NCI-H1092 (cell line): ENCODE results near the gene PIPOX.

Experiments
- DNase-seq: peaks from one replicate; lab custom pipeline; 2025; lab: John Stamatoyannopoulos, UW

Gene PIPOX

DNA sequence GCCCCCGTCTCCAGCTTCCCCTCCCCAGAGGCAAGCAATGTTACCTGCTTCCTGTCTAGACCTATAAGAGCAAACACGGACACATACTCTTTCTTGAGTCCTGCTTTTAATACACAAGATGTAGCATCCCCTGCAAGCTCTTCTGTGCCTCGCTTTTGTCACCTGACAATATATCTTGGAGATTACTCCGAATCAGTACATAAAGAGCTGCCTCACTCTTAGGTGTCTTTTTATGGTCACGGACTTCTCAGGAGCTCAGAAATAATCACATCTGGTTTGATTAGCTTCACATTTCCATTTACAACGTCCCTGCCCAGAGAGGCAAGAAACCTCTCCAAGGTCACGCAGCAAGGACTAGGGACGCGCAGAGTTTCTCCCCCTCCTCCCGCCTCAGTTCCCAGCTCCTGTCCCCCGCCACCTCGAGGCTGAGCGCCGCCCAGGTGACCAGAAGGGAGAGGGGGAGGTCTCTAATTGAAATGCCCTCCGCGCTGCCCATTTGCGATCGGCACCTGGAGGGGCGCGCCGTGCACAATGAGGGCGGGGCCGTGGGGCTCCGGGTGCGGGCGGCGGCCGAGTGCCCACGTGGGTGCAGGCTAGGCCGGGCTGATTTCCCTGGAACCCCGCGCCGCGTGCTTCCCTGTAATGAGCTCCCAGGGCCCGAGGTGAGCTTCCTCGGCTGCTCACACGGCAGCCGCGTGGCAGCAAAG is 23.3 kb upstream of the PIPOX start:
- no peak for DNase-seq

DNA sequence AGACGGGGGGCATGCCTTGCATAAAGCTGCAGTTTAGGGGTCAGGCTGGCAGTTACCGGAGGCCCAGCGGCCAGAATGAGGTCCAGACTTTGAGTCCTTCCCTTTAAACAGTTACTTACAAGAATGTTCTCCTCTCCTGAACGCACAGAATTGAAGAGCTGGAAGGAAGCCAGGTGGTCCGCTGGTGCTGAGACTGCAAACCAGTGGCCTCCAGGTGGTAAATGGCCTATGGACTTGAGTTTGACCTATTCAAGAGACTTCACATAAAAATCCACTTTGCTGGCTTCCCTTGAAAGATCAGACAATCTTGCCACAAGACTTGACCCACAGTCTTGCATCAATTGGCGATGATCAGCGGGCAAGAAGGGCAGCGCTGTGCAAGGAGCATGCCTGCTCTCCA is 22.4 kb upstream of the PIPOX start:
- no peak for DNase-seq

DNA sequence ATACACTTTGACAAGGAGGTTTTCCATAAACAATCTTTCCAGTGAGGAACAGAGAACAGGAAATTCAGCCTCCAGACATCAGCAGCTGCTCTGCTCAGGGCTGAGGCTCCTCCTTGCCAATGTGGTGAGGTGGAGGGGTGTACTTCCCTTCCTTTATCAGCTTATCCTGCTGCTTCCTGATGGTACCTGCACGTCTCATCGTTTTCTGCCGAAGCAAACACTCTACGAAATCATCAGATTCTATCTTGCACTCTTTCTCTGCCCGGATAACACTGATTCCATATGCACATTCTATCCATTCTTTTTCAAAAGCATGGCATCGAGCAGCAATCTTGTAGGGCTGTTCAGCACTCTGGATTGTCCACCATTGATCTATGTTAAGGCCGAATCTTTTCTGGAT is 21.7 kb upstream of the PIPOX start:
- no peak for DNase-seq

GRCh38 chr17:29022074-29022473 is 20.9 kb upstream of the PIPOX start:
- no peak for DNase-seq

DNA sequence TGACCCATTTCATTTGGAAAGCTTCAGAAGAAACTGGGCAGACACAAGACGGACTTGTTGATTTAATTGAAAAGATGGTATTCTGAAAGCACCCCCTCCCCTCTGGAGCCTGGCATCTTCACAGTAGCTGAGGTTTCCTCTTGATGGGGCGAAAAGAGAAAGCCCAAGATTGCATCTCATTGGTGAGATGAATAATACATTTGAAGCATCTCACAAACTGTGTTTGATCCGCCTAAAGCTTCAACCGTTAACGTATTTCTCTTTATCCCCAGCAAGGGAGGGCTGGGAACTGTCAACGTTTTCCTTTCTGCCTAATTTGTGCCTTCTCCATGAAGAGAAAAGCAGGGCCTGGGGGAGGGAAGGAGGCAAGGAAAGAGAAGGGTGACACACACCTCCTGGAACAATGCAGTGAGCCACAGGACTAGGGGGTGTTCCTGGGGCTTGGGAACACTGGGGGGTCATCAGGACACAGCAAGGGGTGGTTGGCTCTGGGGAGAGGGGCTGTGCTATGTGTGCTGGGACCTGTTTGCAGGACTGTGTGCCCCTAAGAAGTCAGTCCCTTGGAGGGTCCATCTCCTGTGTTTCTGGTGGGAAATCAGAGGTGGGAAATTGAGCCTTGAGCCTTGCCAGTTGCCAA is 18.5 kb upstream of the PIPOX start:
- DNase-seq, result no peak

DNA sequence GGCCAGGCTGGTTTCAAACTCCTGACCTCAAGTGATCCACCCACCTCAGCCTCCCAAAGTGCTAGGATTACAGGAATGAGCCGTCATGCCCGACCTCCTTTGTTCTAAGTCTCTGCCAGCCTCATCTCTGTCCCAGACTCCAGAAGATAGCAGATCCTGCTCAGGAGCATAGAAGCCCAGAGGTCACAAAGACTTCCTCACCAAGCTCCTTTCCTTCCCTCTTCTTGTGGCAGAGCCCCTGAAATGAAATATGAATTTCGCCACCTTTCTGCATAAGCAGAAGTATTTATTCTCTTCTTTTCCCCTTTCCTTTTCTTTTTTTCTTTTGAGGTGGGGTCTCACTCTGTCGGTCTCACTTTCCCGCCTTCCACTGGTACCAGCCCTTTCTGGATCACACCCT is 11.5 kb upstream of the PIPOX start:
- no peak for DNase-seq

DNA sequence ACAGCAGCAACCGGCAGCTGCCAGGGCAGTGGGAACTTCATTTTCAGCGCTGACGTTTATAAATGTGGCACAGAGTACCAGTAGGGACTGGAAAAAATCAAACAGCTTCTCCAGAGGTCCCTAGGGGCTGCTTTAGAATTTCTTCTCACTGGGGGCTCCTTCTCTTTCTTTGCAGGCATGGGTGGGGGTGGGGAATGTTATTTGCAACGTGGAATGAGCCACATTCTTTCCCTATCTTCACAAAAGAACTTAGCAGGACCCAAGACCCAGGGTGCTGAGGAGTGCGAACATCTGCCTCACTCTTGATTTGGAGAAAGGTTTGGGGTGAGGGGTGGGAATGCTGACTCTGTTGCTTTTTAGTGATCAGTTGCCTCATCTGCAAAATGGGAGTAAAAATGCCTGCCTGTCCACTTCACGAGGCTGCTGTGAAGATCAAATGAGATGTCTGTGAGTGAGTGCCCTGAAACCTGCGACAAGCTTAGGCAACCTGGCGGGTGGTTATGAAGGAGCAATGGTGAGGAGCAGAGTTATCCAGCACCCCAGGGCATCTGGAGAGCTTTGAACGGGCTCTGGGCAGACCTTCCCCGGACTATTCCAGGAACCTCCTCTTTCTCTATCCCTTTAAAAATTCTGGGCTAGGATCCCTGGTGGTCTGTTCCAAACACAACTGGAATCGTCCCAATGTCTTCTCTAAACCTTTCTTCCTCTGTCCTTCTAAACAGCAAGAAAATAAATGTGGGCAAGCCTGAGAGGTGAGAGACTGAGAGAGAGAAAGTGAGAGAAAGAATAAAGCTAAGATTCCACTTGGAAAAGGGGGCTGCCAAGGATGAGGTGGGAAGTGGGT is 10.7 kb upstream of the PIPOX start:
- no peak for DNase-seq

DNA sequence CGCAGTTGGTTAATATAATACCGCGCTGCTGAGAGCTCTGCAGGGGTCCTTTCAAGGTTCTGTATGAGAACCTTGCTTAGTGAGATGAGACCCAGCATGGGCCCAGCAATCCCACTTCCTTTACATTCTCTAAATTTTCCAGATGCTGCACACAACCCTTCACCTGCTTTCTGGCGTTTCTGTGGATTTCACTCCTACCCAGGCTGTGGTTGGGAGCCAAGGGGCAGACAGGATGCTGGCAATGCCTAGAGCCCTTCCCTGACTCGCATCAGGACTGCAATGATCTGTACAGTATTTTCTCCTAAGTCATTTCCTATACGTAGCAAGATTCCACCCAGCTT is 10.1 kb upstream of the PIPOX start:
- no peak for DNase-seq

DNA sequence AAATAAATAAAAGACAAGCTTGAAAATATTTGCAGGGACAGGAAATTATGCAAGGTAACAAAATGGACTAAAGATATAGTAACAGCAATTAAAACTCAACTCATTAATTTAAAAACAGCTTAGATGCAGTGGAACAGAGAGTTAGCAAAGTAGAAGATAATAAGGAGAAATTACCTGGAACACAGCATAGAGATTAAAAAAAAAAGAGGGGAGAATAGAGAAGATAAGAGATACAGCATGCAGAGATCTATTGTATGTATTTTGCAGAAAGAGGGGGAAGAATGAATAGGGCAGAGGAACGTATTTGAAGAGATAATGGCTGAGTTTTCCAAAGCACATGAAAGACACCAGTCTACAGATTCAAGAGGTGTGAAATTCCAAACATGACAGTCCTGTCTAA is 8.4 kb upstream of the PIPOX start:
- no peak for DNase-seq

- no peak for DNase-seq
Observed at GRCh38 chr17:29036584-29036983, 6.4 kb upstream of the PIPOX start.

- DNase-seq, result no peak
Observed at GRCh38 chr17:29037739-29038084, 5.2 kb upstream of the PIPOX start.

- no peak for DNase-seq
Observed at GRCh38 chr17:29038085-29038795, 4.7 kb upstream of the PIPOX start.

- no peak for DNase-seq
Observed at GRCh38 chr17:29039764-29040598, 3.0 kb upstream of the PIPOX start.

GRCh38 chr17:29041091-29041490 is 1.9 kb upstream of the PIPOX start:
- no peak for DNase-seq

- no peak for DNase-seq
Observed at GRCh38 chr17:29041571-29041970, 1.4 kb upstream of the PIPOX start.

DNA sequence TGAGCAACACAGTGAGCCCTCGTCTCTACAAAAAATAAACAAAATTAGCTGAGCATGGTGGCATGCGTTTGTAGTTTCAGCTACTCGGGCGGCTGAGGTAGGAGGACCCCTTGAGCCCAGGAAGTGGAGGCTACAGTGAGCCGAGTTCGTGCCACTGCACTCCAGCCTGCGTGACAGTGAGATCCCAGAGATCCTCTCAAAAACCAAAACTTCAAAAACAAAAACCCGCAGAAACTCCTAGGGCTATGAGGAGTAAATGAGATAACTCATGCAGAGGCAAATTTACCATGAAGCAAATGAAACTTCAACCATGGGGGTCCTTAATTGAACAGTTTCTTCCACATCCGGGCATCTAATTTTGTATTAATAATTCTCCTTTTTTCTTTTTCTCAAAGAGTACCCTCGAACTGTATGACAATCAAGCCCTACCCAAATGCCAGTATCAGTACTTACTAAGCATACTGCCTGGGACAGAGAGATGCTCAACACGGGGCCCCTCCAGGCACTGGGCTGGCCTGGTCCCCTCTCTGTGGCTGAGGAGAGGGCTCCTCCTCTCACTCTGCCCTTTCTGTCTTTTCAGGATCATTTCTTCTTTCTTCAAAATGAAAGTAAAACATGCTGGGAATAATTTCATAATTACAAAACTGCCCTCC is 789 bp upstream of the PIPOX start:
- DNase-seq, result no peak

GRCh38 chr17:29043539-29044145 is 701 bp downstream of the PIPOX start:
- no peak for DNase-seq

- no peak for DNase-seq
Observed at GRCh38 chr17:29045026-29045425, 2.1 kb downstream of the PIPOX start.

DNA sequence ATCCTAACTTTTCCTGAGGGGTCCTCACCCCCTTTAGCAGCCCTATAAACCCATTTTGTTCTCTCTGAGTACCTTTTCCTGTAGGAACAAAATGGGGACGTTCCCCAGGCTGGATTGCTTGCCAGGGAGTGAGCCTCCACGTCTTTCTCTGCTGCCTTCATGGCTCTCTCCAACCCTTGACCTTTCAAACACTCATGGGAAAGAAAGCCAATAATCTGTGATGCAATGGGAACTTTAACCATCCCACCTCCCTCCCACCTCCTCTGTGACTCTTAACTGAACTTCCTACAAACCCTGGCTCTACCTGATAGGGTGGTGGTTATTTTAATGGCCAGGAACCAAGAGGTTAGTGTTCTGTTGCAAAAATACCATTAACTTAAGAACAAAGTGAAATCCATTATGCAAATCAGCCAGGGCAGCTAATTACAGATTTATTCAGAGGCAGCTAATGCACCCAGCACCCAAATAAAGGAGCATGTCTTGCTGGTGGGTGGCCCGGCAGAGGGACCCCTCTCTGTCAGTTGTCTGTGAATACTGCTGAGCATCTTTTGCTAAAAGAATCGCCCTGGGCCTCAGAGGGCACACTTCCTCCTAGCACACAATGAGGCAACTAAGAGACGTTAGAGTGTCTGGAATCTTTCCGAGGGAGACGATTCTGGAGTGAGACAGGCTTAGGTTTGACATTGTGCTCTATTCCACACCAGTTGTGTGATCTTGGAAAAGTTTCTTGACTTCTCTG is 3.0 kb downstream of the PIPOX start:
- no peak for DNase-seq

GRCh38 chr17:29046473-29046839 is 3.5 kb downstream of the PIPOX start:
- DNase-seq, result no peak
